ENCODE results near the gene PPP1R8.
"Not testable (repeated sequence)": the region's sequence is repeated elsewhere in the genome, so short reads cannot be mapped to it uniquely, and the experiment has no call there.

Gene PPP1R8

DNA sequence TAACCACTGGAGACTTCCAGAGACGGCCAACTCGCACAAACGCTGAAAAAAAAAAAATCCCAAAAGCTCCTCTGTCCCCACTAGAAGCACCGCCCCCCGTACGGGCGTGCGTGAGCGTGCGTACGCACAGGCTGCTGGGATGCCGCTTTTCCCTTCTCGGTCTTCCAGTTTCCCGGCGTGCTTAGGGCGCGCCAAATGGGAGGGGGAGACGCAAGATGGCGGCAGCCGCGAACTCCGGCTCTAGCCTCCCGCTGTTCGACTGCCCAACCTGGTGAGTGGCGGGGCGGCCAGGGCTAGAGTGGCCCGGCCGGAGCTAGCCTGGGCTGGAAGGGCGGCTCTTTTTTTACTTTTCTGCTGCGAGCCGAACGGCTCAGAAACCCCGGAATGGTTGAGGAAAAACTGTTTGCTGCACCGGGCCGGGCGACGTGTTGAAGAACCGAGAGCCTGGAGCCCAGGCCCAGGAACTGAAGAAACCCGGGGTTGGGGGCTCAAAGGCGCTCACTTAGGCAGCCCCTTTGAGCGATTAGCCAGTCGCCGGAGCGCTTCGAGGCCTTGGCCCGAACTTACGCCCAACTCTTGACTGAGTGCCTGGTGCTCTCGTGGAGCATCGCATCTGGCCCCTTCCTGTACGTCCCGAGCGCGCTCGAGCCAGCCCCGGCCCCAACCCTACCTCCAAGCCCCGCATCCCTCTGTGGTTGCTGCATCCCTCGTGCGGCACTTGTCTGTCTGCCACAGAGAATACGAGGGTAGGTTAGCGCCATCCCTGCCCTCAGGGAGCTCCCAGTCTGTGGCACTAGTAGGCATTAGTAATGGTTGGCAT, at the start of gene PPP1R8:
PPP1R8 (plus strand) TSS at position 162 of the 820 bp plus-strand sequence; CDS start at position 216, 54 bp downstream.
- DNase-seq (ENCODE audit: low read depth in 2 of 2), result peak; percentile 76 to 81

GRCh38 chr1:27782950-27783349, 47.6 kb upstream of the PPP1R8 start:
- no peak for DNase-seq (ENCODE audit: low read depth in 2 of 2)

DNA sequence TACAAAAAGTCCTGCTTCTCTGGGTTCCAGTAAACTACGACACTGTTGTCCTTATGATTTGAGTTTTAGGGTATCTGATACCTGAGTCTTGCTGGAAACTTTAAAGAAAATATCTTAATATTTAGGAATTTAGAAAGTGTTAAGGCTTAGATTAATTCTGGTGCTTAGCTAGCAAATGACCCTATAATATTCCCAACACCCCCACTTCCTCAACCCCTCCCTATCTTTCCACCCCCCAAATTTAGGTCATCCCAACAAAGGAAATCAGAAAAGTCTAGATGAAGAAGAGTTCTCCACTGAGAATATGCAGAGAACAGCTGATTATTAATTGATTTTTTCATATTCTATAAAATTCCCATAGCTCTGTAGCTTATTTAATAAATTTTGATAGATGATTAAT, 45.9 kb upstream of the PPP1R8 start:
- no peak for DNase-seq (ENCODE audit: low read depth in 2 of 2)

DNA sequence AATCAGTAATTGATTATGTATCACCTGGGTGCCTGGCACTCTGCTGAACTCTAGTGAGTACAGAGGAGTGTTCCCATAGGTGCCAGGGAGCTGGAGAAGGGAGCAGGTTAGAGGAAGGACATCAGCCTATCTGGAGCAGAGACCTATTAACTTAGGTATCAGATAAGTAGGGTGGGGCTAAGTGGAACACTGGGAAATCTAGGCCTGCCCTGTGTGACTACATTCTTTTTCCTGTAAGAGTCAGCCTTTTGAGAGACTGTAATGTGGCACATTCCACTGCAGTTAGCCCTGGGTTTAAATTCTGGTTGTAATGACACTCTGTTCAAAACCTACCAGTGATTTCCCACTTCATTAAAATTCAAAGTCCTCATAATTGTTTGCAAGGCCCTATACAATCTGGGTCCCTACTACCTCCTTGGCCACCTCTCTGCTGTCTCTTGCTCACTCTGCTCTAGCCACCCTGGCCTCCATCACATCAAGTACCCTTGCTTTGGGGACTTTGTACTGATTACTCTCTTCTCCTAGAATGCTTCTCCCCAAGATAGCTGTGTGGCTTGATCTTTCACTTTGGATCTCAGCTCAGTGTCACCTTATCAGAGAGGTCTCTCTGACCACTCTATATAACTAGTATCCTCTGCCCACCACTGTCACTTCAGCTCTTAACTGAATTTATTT, 44.7 kb upstream of the PPP1R8 start:
- DNase-seq (ENCODE audit: low read depth in 2 of 2), result no peak

DNA sequence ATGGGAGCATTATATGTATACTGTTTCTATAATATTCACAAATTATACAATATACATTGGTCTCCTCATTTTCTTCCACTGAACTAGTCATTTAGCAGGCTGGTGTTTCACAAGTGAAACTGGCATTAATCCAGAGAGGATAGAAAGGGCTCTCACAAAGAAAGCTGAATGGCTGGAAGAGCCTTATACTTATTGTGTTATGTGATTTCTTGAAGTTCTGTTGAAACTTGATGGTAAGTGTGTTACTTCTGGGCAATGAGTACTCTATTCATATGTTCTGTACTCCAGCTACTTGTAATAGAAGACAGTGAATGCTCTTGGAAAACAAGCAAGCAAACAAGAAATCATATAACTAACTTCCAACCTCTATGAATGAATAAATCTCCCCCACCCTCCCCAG, 42.7 kb upstream of the PPP1R8 start:
- DNase-seq (ENCODE audit: low read depth in 2 of 2), result no peak

DNA sequence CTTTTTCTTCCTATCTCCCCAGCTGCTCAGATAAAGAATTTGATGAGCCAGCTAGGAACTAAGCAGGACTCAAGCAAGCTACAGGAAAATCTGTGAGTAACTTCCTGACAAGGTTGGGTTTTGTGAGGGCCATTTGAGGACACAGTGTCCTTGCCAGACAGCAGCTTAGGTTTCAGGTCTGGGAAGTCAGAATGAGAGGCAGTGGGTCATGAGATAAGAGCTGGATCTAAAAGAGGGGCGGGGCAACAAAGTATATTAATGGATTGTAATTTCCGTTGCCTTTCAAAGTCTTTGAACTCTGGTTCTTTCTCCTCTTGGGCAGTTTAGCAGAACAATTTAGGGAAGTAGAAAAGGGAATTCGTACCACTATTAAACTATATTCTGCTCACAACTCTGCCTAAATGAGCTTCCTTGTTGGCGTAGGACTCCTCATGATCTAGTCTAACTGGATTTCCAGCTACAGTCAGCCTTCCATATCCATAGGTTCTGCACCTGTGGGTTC, 41.0 kb upstream of the PPP1R8 start:
- no peak for DNase-seq (ENCODE audit: low read depth in 2 of 2)

- not testable (repeated sequence) for DNase-seq (ENCODE audit: low read depth in 2 of 2)
Observed at GRCh38 chr1:27790270-27790669, 40.3 kb upstream of the PPP1R8 start.

DNA sequence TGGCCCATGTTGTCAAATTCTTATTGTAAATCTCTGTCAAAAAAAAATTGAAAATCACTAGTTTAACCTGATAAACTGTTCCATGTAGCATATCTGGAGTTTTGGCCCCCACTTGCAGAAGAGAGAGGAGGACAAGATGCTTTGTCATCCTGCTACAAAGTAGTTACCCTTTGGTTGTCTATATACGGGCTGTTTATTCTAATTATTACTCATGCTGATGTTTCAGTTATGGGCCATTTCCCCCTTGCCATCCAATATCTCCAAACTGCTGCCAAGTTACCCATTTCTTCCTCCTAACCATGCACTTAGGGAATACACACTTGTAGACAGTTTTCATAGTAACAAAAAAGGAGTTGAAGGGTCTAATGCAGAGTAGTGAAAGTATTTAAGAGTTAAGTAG, 35.0 kb upstream of the PPP1R8 start:
- no peak for DNase-seq (ENCODE audit: low read depth in 2 of 2)

DNA sequence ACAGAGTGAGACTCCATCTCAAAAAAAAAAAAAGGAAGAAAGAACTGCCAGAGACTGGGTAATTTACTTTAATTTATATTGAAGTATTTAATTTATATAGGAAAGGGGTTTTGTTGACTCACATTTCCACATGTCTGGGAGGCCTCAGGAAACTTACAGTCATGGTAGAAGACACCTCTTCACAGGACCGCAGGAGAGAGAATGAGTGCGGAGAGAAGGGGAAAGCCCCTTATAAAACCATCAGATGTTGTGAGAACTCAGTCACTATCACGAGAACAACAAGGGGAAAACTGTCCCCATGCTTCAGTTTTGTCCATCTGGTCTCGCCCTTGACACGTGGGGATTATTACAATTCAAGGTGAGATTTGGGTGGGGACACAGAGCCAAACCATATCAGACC, 25.8 kb upstream of the PPP1R8 start:
- DNase-seq (ENCODE audit: low read depth in 2 of 2), result no peak

DNA sequence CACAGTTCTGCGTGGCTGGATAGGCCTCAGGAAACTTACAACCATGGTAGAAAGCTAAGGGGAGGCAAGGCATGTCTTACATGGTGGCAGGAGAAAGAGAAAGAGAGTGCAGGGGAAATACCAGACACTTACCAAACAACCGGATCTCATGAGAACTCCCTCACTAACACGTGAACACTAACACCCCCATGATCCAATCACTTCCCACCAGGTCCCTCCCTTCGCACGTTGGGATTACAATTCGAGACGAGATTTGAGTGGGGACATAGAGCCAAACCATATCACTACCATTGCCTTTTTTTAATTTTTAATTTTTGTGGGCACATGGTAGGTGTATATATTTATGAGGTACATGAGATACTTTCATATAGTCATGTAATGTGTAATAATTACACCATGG, 23.8 kb upstream of the PPP1R8 start:
- no peak for DNase-seq (ENCODE audit: low read depth in 2 of 2)

DNA sequence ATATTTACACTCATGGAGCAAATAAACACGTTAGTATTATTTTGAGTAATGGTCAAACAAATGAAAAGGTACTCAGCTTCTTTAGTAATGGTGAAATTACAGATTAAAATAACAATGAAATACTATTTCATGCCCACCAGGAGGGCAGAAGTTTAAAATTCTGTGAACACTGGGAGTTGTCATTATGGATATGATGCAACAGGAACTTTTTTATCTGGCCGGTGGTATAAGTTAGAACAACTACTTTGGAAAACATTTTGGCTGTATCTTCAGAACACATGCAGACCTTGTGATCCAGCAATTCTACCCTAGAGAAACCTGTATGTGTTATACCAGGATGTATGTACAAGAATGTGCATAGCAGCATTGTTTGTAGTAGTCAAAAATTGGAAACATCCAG, 23.2 kb upstream of the PPP1R8 start:
- DNase-seq (ENCODE audit: low read depth in 2 of 2), result no peak

DNA sequence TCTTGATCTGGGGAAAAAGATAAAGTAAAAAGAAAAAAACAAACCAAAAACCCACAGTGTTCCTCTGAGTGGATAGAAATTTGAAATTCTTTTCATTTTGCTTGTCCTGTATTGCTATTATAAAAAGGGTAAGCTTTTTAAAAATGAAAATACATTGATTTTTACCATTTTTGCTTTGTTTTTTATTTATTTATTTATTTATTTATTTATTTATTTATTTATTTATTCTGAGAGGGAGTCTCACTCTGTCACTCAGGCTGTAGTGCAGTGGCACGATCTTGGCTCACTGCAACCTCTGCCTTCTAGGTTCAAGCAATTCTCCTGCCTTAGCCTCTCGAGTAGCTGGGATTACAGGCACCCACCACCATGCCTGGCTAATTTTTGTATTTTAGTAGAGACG, 22.5 kb upstream of the PPP1R8 start:
- DNase-seq (ENCODE audit: low read depth in 2 of 2), result not testable (repeated sequence)

DNA sequence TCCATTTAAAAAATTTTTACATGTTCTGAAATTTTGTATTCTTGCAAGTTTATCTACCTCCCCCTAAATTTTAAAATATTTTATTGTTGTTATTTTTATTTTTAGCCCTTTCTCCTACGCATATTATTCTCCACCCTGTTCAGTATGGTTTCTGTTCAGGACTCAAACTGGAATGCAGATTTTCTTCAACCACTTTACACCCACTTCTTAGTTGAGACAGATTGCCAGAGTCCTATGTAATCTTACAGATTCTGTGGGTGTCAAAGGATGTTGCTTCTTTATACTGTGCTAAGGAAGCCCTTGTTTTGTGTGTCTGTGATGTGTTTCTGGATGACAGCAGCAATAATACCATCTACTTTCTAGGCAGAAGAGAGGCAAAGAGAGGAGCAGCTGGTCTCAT, 20.7 kb upstream of the PPP1R8 start:
- DNase-seq (ENCODE audit: low read depth in 2 of 2), result no peak

- DNase-seq (ENCODE audit: low read depth in 2 of 2), result no peak
Observed at GRCh38 chr1:27811741-27812500, 18.7 kb upstream of the PPP1R8 start.

DNA sequence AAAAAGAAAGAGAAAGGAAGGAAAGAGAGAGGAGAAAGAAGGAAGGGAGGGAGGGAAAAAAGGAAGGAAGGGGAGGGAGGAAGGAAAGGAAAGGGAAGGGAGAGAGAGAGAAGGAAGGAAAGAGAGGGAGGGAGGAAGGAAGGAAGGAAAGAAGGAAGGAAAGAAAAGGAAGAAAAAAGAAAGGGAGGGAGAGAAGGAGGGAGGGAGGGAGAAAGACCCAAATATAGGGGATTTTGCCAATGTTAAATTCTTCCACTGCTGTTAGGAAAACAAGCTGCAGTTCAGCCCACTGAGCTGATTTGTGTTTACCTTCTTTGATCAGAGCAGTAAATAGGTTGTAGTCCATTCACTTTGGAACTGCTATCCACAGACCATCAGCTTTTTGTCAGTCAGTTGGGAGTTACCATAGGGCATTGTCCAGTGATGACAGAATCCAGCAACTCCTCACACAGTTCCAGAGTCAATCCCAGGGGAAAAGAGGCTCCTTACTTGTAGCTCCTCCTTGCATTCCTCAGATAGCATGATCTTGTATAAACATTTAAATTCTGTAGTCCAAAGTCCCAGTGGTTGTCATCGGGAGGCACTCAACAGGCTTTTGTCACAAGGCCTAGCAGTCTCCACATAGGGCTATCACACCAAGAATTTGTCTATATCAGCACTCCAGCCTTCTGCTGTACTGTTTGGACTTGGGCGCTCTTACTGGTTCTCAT, 13.5 kb upstream of the PPP1R8 start:
- DNase-seq (ENCODE audit: low read depth in 2 of 2), result no peak

DNA sequence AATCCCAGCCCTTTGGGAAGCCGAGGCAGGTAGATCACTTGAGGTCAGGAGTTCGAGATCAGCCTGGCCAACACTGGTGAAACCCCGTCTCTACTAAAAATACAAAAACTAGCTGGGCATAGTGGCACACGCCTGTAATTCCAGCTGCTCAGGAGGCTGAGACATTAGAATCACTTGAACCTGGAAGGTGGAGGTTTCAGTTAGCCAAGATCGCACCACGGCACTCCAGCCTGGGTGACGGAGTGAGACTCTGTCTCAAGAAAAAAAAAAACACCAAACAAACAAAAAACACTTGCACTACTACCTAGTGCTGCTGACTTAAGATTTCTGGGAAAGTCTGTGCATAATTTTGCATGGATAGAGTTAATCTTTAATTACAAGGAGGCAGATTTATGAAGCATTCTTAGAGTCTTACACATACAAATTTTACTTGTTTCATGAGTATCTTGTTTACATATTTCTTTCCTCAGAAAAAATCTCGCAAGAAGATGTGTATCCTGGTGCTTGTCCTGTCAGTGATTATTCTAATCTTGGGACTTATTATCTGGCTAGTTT, 8.7 kb upstream of the PPP1R8 start:
- DNase-seq (ENCODE audit: low read depth in 2 of 2), result no peak

GRCh38 chr1:27823784-27824183, 6.8 kb upstream of the PPP1R8 start:
- DNase-seq (ENCODE audit: low read depth in 2 of 2), result no peak

DNA sequence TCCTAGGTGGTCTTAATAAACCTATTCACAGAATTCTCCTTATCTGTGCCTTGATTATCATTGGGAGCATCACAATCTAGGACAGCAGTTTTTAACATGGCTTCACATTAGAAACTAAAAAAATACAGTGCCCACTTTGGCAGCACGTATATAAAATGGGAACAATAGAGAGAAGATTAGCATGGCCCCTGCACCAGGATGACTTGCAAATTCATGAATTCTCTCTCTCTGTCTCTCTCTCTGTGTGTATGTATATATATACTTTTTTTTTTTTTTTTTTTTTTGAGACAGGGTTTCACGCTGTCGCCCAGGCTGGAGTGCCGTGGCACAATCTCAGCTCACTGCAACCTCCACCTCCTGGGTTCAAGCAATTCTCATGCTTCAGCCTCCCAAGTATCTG, 6.2 kb upstream of the PPP1R8 start:
- no peak for DNase-seq (ENCODE audit: low read depth in 2 of 2)

- DNase-seq (ENCODE audit: low read depth in 2 of 2), result not testable (repeated sequence)
Observed at GRCh38 chr1:27829339-27829960, 1.1 kb upstream of the PPP1R8 start.

- no peak for DNase-seq (ENCODE audit: low read depth in 2 of 2)
Observed at GRCh38 chr1:27831568-27832410, 1.2 kb downstream of the PPP1R8 start.

Data from activated CD8-positive, alpha-beta memory T cell treated with anti-CD3 and anti-CD28 coated beads for 4 hours (primary cell).